ENCODE results near the gene HMGN4. TPM values are rescaled to one million over a fixed set of nuclear protein-coding genes. Genes with fewer than 3 reads are reported as not detected.

Gene HMGN4
- total and polyA plus RNA-seq, 9 of the 15 experiments (the other 6 are each of a cell fraction or from before 2014, with no cell fraction given) = 35.4 to 134 (median 94.1) TPM

GRCh38 chr6:26521600-26522391 is 16.4 kb upstream of the HMGN4 start (continued):
- TF ChIP-seq ZNF609 (CRISPR knock-in tag; IDR thresholded peaks at IDR 0.05; ENCODE audit: borderline replicate concordance) = no peak; the same call in 1 of the 2 replicates
- TF ChIP-seq ZNF778 (CRISPR knock-in tag; IDR thresholded peaks at IDR 0.05) = no peak
- peak; percentile 55; the same call in 1 of the 2 replicates for TF ChIP-seq HCFC1 (IDR thresholded peaks at IDR 0.05; ENCODE audit: low read depth, low read length)
- TF ChIP-seq KAT8 (IDR thresholded peaks at IDR 0.05; ENCODE audit: low read depth) = no peak
- no peak for TF ChIP-seq ZC3H11A (IDR thresholded peaks at IDR 0.05; ENCODE audit: low read depth, low read length)
- TF ChIP-seq ARID4B (CRISPR knock-in tag; IDR thresholded peaks at IDR 0.05) = peak; percentile 87
- no peak for TF ChIP-seq ZNF655 (CRISPR knock-in tag; IDR thresholded peaks at IDR 0.05)
- TF ChIP-seq CREB3L1 (IDR thresholded peaks at IDR 0.05; ENCODE audit: borderline replicate concordance, low read depth) = peak; percentile 63
- no peak for TF ChIP-seq USF2 (CRISPR knock-in tag; IDR thresholded peaks at IDR 0.05)
- peak; percentile 81 for TF ChIP-seq FIP1L1 (IDR thresholded peaks at IDR 0.05; ENCODE audit: low read depth, low read length, poor library complexity, severe bottlenecking)

Data from K562 (cell line).